Pancreas (tissue), 10 donors: ENCODE data around the gene TCEAL5. TPM values are rescaled to one million over a fixed set of nuclear protein-coding genes. Genes with fewer than 3 reads are reported as not detected.

ENCODE experiments used
- ATAC-seq, 4 donors: fragments of 200-7000 bp; cut with Tn5 transposase; one replicate each; pipeline versions ENCODE4 v1.8.0 to v1.9.1; 2020; ENCODE audit warnings: mild to moderate bottlenecking in 4 of 4, moderate library complexity in 4 of 4
- DNase-seq, 6 donors: peaks; one replicate each; pipeline ENCODE4 v3.0.0-alpha.2; 2020
- FAIRE-seq: peaks from 2 replicates; lab custom pipeline; 2012; peaks lifted over from hg19 to GRCh38; lab: Jason Lieb, UNC
- H3K27ac ChIP-seq, 4 donors: fragments of 200-600 bp; sonication (generic); 1 replicate in 3 of 4; 2 replicates in 1 of 4; pipeline versions ENCODE4 v1.5.0 to v1.8.0; 2020
- H3K27me3 ChIP-seq, 4 donors: fragments of 200-600 bp; one replicate each; pipeline ENCODE4 v1.8.0; 2021
- H3K36me3 ChIP-seq, 3 donors: fragments of 200-600 bp; sonication (generic) in 1 of 3; one replicate each; pipeline versions ENCODE4 v1.5.0 to v1.8.0; 2020 to 2021
- H3K4me1 ChIP-seq, 3 donors: fragments of 200-600 bp; one replicate each; pipeline ENCODE4 v1.8.0; 2021
- H3K4me3 ChIP-seq, 4 donors: fragments of 200-600 bp; sonication (generic) in 2 of 4; one replicate each; pipeline versions ENCODE4 v1.5.0 to v1.8.0; 2020 to 2021
- H3K9me3 ChIP-seq, 4 donors: fragments of 200-600 bp; one replicate each; pipeline ENCODE4 v1.8.0; 2021
- WGBS, 2 donors: extraction: QIAGEN DNeasy Blood & Tissue Kit; methylation state at CpG; one replicate each; pipeline ENCODE4 v1.1.7; 2013; 5-methylcytosine and 5-hydroxymethylcytosine counted together
- intact Hi-C, 3 donors: fragments of 100-400 bp; cut with DNase I; formaldehyde crosslinking; loops; one replicate each; pipeline versions ENCODE4 v1.11.1 to v1.14.2; 2022
- polyA plus RNA-seq, 2 donors: library from polyadenylated mRNA; stranded (reverse); fragments of 200-250 nt; gene quantifications; one replicate each; pipeline ENCODE4 v1.2.3, GENCODE V29; 2013
- total RNA-seq, 6 donors: library from RNA; stranded (reverse); fragmentation: NEBNext Ultra II Directional in 4 of 6; extraction: Animal tissue kit (Norgen Biotek cat#: 25700) in 4 of 6; gene quantifications; one replicate each; pipeline versions ENCODE4 v1.2.1 to v1.2.4, GENCODE V29; 2021 to 2023
- TF ChIP-seq, protein P1 (sequence below), 4 donors: fragments of 200-600 bp; sonication (generic) in 3 of 4; IDR thresholded peaks; one replicate each; pipeline versions ENCODE4 v1.5.0 to v1.8.0; 2021; ENCODE audit warnings: antibody characterized with exemption in 4 of 4
- donor health status: healthy with polysubstance abuse.
- donor health status: DM: no; HTN: no; CAD: no; lungs with moderate emphysema.
- donor health status: DM: no; HTN: no; CAD: no.
- donor health status: control.
- donor health status: control.
- donor health status: Bipolar disorder and iron deficiency.
- donor health status: DM: yes; HTN: yes; CAD: no.
- donor health status: DM: no; HTN: no; CAD: no.
- donor health status: DM: no; HTN: no; CAD: no.
- donor health status: DM: yes; HTN: yes; CAD: no.

The TCEAL5 gene
- total and polyA plus RNA-seq, 8 donors, result 0.16 to 5.7 (median 0.43) TPM; not detected in 2

- Histone ChIP-seq H3K9me3 (no peaks in the 10 kb centered on the region), H3K4me3 (no peak overlapping the region), H3K4me1 (no peaks in the 10 kb centered on the region), H3K27ac (no peak overlapping the region), H3K27me3 (peaks cover 0 to 2% (median 0%) of the 10 kb centered on the region in 4 donors), H3K36me3 (no peaks in the 10 kb centered on the region)
- no peak for ATAC-seq
- intact Hi-C loops, result no loop called here
- FAIRE-seq, result peak; percentile 37
- TF ChIP-seq, protein P1, sequence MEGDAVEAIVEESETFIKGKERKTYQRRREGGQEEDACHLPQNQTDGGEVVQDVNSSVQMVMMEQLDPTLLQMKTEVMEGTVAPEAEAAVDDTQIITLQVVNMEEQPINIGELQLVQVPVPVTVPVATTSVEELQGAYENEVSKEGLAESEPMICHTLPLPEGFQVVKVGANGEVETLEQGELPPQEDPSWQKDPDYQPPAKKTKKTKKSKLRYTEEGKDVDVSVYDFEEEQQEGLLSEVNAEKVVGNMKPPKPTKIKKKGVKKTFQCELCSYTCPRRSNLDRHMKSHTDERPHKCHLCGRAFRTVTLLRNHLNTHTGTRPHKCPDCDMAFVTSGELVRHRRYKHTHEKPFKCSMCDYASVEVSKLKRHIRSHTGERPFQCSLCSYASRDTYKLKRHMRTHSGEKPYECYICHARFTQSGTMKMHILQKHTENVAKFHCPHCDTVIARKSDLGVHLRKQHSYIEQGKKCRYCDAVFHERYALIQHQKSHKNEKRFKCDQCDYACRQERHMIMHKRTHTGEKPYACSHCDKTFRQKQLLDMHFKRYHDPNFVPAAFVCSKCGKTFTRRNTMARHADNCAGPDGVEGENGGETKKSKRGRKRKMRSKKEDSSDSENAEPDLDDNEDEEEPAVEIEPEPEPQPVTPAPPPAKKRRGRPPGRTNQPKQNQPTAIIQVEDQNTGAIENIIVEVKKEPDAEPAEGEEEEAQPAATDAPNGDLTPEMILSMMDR (IDR thresholded peaks at IDR 0.05), result no peak
- no peak for DNase-seq
Measured at GRCh38 chrX:103304705-103305104, 28.2 kb upstream of the TCEAL5 start.

- Histone ChIP-seq H3K27ac (no peak overlapping the region), H3K4me1 (no peaks in the 10 kb centered on the region), H3K4me3 (no peak overlapping the region), H3K36me3 (no peaks in the 10 kb centered on the region), H3K9me3 (no peaks in the 10 kb centered on the region), H3K27me3 (peaks cover 0 to 10% (median 0%) of the 10 kb centered on the region in 4 donors)
- TF ChIP-seq, protein P1 (IDR thresholded peaks at IDR 0.05), result no peak
- FAIRE-seq (no peak), ATAC-seq (no peak), DNase-seq (no peak)
- intact Hi-C loops, result no loop called here
- 70 to 88% methylated on average over 2 of the region's 2 CpGs for WGBS, 2 donors
Measured at GRCh38 chrX:103293118-103293517, 16.6 kb upstream of the TCEAL5 start.

DNA sequence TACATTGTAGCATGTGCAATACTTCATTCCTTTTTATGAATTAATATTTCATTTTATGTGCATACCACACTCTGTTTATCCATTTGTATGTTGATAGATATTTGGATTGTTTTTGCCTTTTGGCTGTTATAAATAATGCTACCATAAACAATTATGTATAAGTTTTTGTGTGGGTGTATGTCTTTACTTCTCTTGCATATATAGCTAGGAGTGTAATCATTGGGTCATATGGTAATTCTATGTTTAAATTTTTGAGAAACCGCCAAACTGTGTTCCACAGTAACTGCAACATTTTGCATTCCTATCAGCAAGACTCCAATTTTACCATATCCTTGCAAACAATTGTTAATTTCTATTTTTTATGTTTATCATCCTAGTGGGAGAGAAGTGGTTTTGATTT, 3.1 kb upstream of the TCEAL5 start:
- FAIRE-seq (no peak), ATAC-seq (no peak), DNase-seq (no peak)
- Histone ChIP-seq H3K4me1 (no peaks in the 10 kb centered on the region), H3K9me3 (no peaks in the 10 kb centered on the region), H3K27ac (no peak overlapping the region), H3K36me3 (no peaks in the 10 kb centered on the region), H3K27me3 (peaks cover 3 to 9% (median 7%) of the 10 kb centered on the region in 4 donors), H3K4me3 (no peak overlapping the region)
- TF ChIP-seq, protein P1 (IDR thresholded peaks at IDR 0.05), result no peak
- intact Hi-C loops, result no loop called here
- 32 to 83% methylated on average over 1 of the region's 1 CpG for WGBS, 2 donors

DNA sequence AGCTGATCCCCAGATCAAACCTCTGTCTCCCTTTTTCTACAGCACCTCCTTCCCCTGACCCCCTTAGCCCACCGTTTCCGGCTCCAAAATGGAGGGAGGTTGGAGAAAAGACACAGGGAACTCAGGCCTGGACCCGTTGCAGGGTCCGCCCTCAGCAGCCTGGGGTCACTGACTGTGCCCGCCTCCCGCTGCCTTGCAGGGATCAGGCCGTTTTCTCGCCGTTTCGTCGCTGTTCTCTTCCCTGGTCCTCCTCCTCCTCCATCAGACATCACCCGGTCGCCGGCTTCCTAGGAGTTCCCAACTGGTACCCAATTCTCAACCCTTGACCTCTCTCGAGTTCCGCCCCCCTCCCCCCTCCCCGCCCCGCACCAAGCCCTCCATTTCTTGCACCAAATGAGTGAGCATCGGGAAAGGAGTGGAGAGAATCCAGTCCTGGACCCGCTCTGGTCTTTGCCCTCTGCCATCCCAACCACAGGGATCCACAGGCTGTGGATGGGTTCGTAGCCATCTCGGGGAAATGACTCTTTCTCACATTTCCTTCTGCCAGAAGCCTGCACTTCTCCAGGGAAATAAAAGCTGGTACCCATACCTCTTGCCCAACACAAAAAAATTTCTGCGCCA, 493 bp downstream of the TCEAL5 start:
- no peak for FAIRE-seq
- H3K27me3 ChIP-seq, result peaks cover 0 to 9% (median 5%) of the 10 kb centered on the region in 4 donors
- peak in 1 of 6 donors; percentile 25 for DNase-seq
- H3K9me3 ChIP-seq, result no peaks in the 10 kb centered on the region
- intact Hi-C loops, result no loop called here
- 15 to 36% methylated on average over 23 of the region's 23 CpGs for WGBS, 2 donors
- no peak overlapping the region for H3K27ac ChIP-seq
- H3K4me1 ChIP-seq, result no peaks in the 10 kb centered on the region
- no peaks in the 10 kb centered on the region for H3K36me3 ChIP-seq
- no peak overlapping the region for H3K4me3 ChIP-seq
- ATAC-seq, result no peak
- TF ChIP-seq, protein P1 (IDR thresholded peaks at IDR 0.05), result no peak

- WGBS, 2 donors, result 83 to 91% methylated on average over 4 of the region's 4 CpGs
- Histone ChIP-seq H3K4me3 (no peak overlapping the region), H3K9me3 (no peaks in the 10 kb centered on the region), H3K36me3 (no peaks in the 10 kb centered on the region), H3K27ac (no peak overlapping the region), H3K27me3 (no peaks in the 10 kb centered on the region), H3K4me1 (no peaks in the 10 kb centered on the region)
- FAIRE-seq (no peak), DNase-seq (no peak), ATAC-seq (no peak)
- intact Hi-C loops, result no loop called here
- TF ChIP-seq, protein P1 (IDR thresholded peaks at IDR 0.05), result no peak
Measured at GRCh38 chrX:103274284-103274683, 2.3 kb downstream of the TCEAL5 start.
